ENCODE data around the gene CCDC149. TPM values are rescaled to one million over a fixed set of nuclear protein-coding genes. Genes with fewer than 3 reads are reported as not detected.

CCDC149 gene
- total and polyA plus RNA-seq, 4 donors = 1.4 to 11.2 (median 3.4) TPM

- no peak overlapping the region for H3K27ac ChIP-seq (ENCODE audit: low read depth in 1 of 2, low read length in 2 of 2)
- no peak overlapping the region for H3K9ac ChIP-seq (ENCODE audit: low read depth in 1 of 2, low read length in 2 of 2)
- H3K4me3 ChIP-seq (ENCODE audit: low read depth in 1 of 3, low read length in 3 of 3) = no peak overlapping the region
- no peaks in the 10 kb centered on the region for H3K36me3 ChIP-seq (ENCODE audit: control insufficient read depth in 4 of 4, insufficient read depth in 3 of 4, low read depth in 1 of 4, low read length in 3 of 4)
- WGBS = 83% methylated on average over 2 of the region's 2 CpGs
- TF ChIP-seq FOXA2 (IDR thresholded peaks at IDR 0.05) (no peak), EGR1 (IDR thresholded peaks at IDR 0.05; ENCODE audit: low read depth in 2 of 2) (no peak), JUND (IDR thresholded peaks at IDR 0.05) (no peak), ZBTB33 (IDR thresholded peaks at IDR 0.05) (no peak), RAD21 (IDR thresholded peaks at IDR 0.05) (no peak), NR2F2 (IDR thresholded peaks at IDR 0.05) (no peak), HNF4G (IDR thresholded peaks at IDR 0.05) (no peak), SP1 (IDR thresholded peaks at IDR 0.05) (no peak), YY1 (IDR thresholded peaks at IDR 0.05) (no peak), GABPA (IDR thresholded peaks at IDR 0.05 in 1 of 2, conservative IDR thresholded peaks at IDR 0.05 in 1 of 2) (no peak), FOXA1 (IDR thresholded peaks at IDR 0.05) (no peak), HNF4A (conservative IDR thresholded peaks at IDR 0.05) (no peak), REST (IDR thresholded peaks at IDR 0.05) (no peak), CTCF (IDR thresholded peaks at IDR 0.05; ENCODE audit: low read depth, low read length, missing input control) (no peak), TAF1 (conservative IDR thresholded peaks at IDR 0.05) (no peak)
- H3K9me3 ChIP-seq (ENCODE audit: control insufficient read depth in 4 of 4, low read length in 3 of 4) = peaks cover 0 to 4% (median 3%) of the 10 kb centered on the region in 4 donors
- no peaks in the 10 kb centered on the region for H3K27me3 ChIP-seq (ENCODE audit: control insufficient read depth in 4 of 4, insufficient read depth in 4 of 4, low read length in 3 of 4)
- no peak for DNase-seq (ENCODE audit: low spot score)
- H3K4me1 ChIP-seq (ENCODE audit: control insufficient read depth in 4 of 4, insufficient read depth in 4 of 4, low read length in 3 of 4) = no peaks in the 10 kb centered on the region
Observed at GRCh38 chr4:24957886-24958285, 45.0 kb upstream of the CCDC149 start.

GRCh38 chr4:24956763-24957162, 43.9 kb upstream of the CCDC149 start:
- DNase-seq (ENCODE audit: low spot score) = no peak
- no peak for TF ChIP-seq GABPA (IDR thresholded peaks at IDR 0.05 in 1 of 2, conservative IDR thresholded peaks at IDR 0.05 in 1 of 2)
- Histone ChIP-seq H3K9me3 (ENCODE audit: control insufficient read depth in 4 of 4, low read length in 3 of 4) (peaks cover 0 to 4% (median 3%) of the 10 kb centered on the region in 4 donors), H3K27ac (ENCODE audit: low read depth in 1 of 2, low read length in 2 of 2) (no peak overlapping the region), H3K4me1 (ENCODE audit: control insufficient read depth in 4 of 4, insufficient read depth in 4 of 4, low read length in 3 of 4) (no peaks in the 10 kb centered on the region), H3K36me3 (ENCODE audit: control insufficient read depth in 4 of 4, insufficient read depth in 3 of 4, low read depth in 1 of 4, low read length in 3 of 4) (no peaks in the 10 kb centered on the region), H3K4me3 (ENCODE audit: low read depth in 1 of 3, low read length in 3 of 3) (no peak overlapping the region), H3K27me3 (ENCODE audit: control insufficient read depth in 4 of 4, insufficient read depth in 4 of 4, low read length in 3 of 4) (peaks cover 0 to 1% (median 0%) of the 10 kb centered on the region in 4 donors), H3K9ac (ENCODE audit: low read depth in 1 of 2, low read length in 2 of 2) (no peak overlapping the region)
- 89% methylated on average over 2 of the region's 2 CpGs for WGBS

All from liver (tissue), 9 donors.